IMR-90 (cell line): Measurements from ENCODE around the gene GLDC. TPM values are rescaled to one million over a fixed set of nuclear protein-coding genes. Genes with fewer than 3 reads are reported as not detected.

Experiments used
- ATAC-seq: fragments of 200-7000 bp; cut with Tn5 transposase; 2 replicates; pipeline ENCODE4 v1.9.1; 2020; ENCODE audit warnings: low read depth, mild to moderate bottlenecking, moderate library complexity
- BruUV-seq: library from RNA; stranded (reverse); fragments of 400-500 nt; replicated peaks from 2 replicates; lab custom pipeline; 2021; lab: Mats Ljungman, UMichigan
- CTCF ChIA-PET: fragments of 300-600 bp; formaldehyde crosslinking; extraction: SDS; loops from one replicate; lab custom pipeline; 2021; ENCODE audit warnings: antibody characterized with exemption; lab: Yijun Ruan, JAX
- POLR2A ChIA-PET: fragments of 300-600 bp; sonication (Branson Sonifier 250); formaldehyde crosslinking; loops from one replicate; lab custom pipeline; 2022; ENCODE audit warnings: antibody characterized with exemption; ENCODE audit not compliant: unreplicated experiment; lab: Charles Lee
- DNase-seq: peaks from one replicate; pipeline ENCODE4 v3.0.0; 2013
- H2AFZ ChIP-seq: replicated peaks from 2 replicates; pipeline ENCODE3; 2013; ENCODE audit warnings: low read length, mild to moderate bottlenecking; ENCODE audit not compliant: poor library complexity
- H2AK5ac ChIP-seq: 2 replicates; pipeline ENCODE4 v1.6.1; 2013; ENCODE audit warnings: low read depth, low read length, inconsistent platforms
- H2AK9ac ChIP-seq: replicated peaks from 2 replicates; pipeline ENCODE3; 2013; ENCODE audit warnings: mild to moderate bottlenecking, low read depth, low read length, moderate library complexity; ENCODE audit not compliant: poor library complexity
- H2BK120ac ChIP-seq: 2 replicates; pipeline ENCODE4 v1.6.1; 2013; ENCODE audit warnings: low read depth, low read length, inconsistent platforms
- H2BK15ac ChIP-seq: 3 replicates; pipeline ENCODE4 v1.6.1; 2013; ENCODE audit warnings: low read depth, low read length, inconsistent platforms
- H2BK20ac ChIP-seq: 2 replicates; pipeline ENCODE4 v1.6.1; 2013; ENCODE audit warnings: low read depth, mild to moderate bottlenecking, inconsistent platforms, low read length, moderate library complexity
- H2BK5ac ChIP-seq: 2 replicates; pipeline ENCODE4 v1.6.1; 2013; ENCODE audit warnings: mild to moderate bottlenecking, low read depth, low read length, inconsistent platforms; ENCODE audit not compliant: poor library complexity, severe bottlenecking
- H3K14ac ChIP-seq: replicated peaks from 2 replicates; pipeline ENCODE4 v1.6.1; 2013; ENCODE audit warnings: low read depth, low read length, inconsistent platforms
- H3K18ac ChIP-seq: 2 replicates; pipeline ENCODE4 v1.6.1; 2013; ENCODE audit warnings: low read depth, low read length, control low read depth
- H3K23ac ChIP-seq: 2 replicates; pipeline ENCODE4 v1.6.1; 2013; ENCODE audit warnings: low read depth, low read length, inconsistent platforms
- H3K27ac ChIP-seq: 2 replicates; pipeline ENCODE4 v1.5.1; 2013; ENCODE audit warnings: mild to moderate bottlenecking, control low read depth, low read length; ENCODE audit not compliant: insufficient read depth
- H3K27me3 ChIP-seq: 2 replicates; pipeline ENCODE4 v1.6.1; 2013; ENCODE audit warnings: low read length; ENCODE audit not compliant: control insufficient read depth, insufficient read depth
- H3K36me3 ChIP-seq: 2 replicates; pipeline ENCODE4 v1.6.1; 2013; ENCODE audit warnings: low read length, mixed read lengths; ENCODE audit not compliant: control insufficient read depth, insufficient read depth
- H3K4ac ChIP-seq: 2 replicates; pipeline ENCODE4 v1.6.1; 2013; ENCODE audit warnings: low read depth, low read length, inconsistent platforms
- H3K4me1 ChIP-seq: 2 replicates; pipeline ENCODE4 v1.6.1; 2013; ENCODE audit warnings: low read length, mixed read lengths; ENCODE audit not compliant: control insufficient read depth, insufficient read depth
- H3K4me2 ChIP-seq: 2 replicates; pipeline ENCODE4 v1.6.1; 2013; ENCODE audit warnings: low read depth, mild to moderate bottlenecking, control low read depth, low read length, moderate library complexity
- H3K4me3 ChIP-seq: 2 replicates; pipeline ENCODE4 v1.5.1; 2013; ENCODE audit warnings: low read depth, mild to moderate bottlenecking, control low read depth, low read length, moderate library complexity; ENCODE audit not compliant: insufficient read depth
- H3K56ac ChIP-seq: 2 replicates; pipeline ENCODE4 v1.6.1; 2013; ENCODE audit warnings: low read length, inconsistent platforms; ENCODE audit not compliant: insufficient read depth; ENCODE audit errors: extremely low read depth
- H3K79me1 ChIP-seq, 2 experiments: 2 replicates each; pipeline ENCODE4 v1.6.1; 2013; ENCODE audit warnings: low read length in 2 of 2, inconsistent platforms in 1 of 2, low read depth in 1 of 2
- H3K9ac ChIP-seq: 2 replicates; pipeline ENCODE4 v1.6.1; 2013; ENCODE audit warnings: low read depth, low read length, control low read depth
- H3K9me1 ChIP-seq: 2 replicates; pipeline ENCODE4 v1.6.1; 2013; ENCODE audit warnings: low read length, inconsistent platforms; ENCODE audit not compliant: insufficient read depth
- H3K9me3 ChIP-seq: 2 replicates; pipeline ENCODE4 v1.6.1; 2013; ENCODE audit warnings: low read length; ENCODE audit not compliant: control insufficient read depth, insufficient read depth
- H4K20me1 ChIP-seq: 2 replicates; pipeline ENCODE4 v1.6.1; 2013; ENCODE audit warnings: low read length, inconsistent platforms; ENCODE audit not compliant: insufficient read depth
- H4K5ac ChIP-seq: 2 replicates; pipeline ENCODE4 v1.6.1; 2013; ENCODE audit warnings: mild to moderate bottlenecking, low read depth, low read length, control low read depth
- H4K8ac ChIP-seq, 2 experiments: 2 replicates each; pipeline ENCODE4 v1.6.1; 2013; ENCODE audit warnings: low read depth in 2 of 2, low read length in 2 of 2, control low read depth in 1 of 2, inconsistent platforms in 1 of 2
- H4K91ac ChIP-seq: 2 replicates; pipeline ENCODE4 v1.6.1; 2013; ENCODE audit warnings: low read depth, low read length, inconsistent platforms; ENCODE audit not compliant: insufficient read depth
- BHLHE40 ChIP-seq: fragments of 150-350 bp; IDR thresholded peaks from 2 replicates; pipeline ENCODE4 v1.6.1; 2016; ENCODE audit warnings: mild to moderate bottlenecking, low read depth, low read length
- CEBPB ChIP-seq: IDR thresholded peaks from 2 replicates; pipeline ENCODE4 v1.6.1; 2012; ENCODE audit warnings: low read depth, low read length, improper control_type of control experiment
- ELK1 ChIP-seq: fragments of 150-350 bp; IDR thresholded peaks from 2 replicates; pipeline ENCODE4 v1.6.1; 2016; ENCODE audit warnings: low read depth, mild to moderate bottlenecking, low read length, moderate library complexity, borderline replicate concordance
- FOS ChIP-seq: fragments of 150-350 bp; IDR thresholded peaks from 2 replicates; pipeline ENCODE4 v1.6.1; 2016; ENCODE audit warnings: low read depth, low read length
- MAFK ChIP-seq: IDR thresholded peaks from 2 replicates; pipeline ENCODE4 v1.6.1; 2012; ENCODE audit warnings: low read depth, low read length, improper control_type of control experiment
- MAZ ChIP-seq: IDR thresholded peaks from 2 replicates; pipeline ENCODE4 v1.6.1; 2012; ENCODE audit warnings: low read depth, mild to moderate bottlenecking, low read length, improper control_type of control experiment, moderate library complexity, borderline replicate concordance
- MXI1 ChIP-seq: IDR thresholded peaks from 2 replicates; pipeline ENCODE4 v1.6.1; 2012; ENCODE audit warnings: low read depth, mild to moderate bottlenecking, low read length, moderate library complexity, borderline replicate concordance
- NFE2L2 ChIP-seq: fragments of 150-350 bp; IDR thresholded peaks from 2 replicates; pipeline ENCODE4 v1.6.1; 2016; ENCODE audit warnings: low read depth, mild to moderate bottlenecking, low read length
- POLR2A ChIP-seq: IDR thresholded peaks from 2 replicates; pipeline ENCODE4 v1.6.1; 2012; ENCODE audit warnings: mild to moderate bottlenecking, low read depth, low read length
- RAD21 ChIP-seq: IDR thresholded peaks from 2 replicates; pipeline ENCODE4 v1.6.1; 2012; ENCODE audit warnings: low read length, improper control_type of control experiment
- RCOR1 ChIP-seq: IDR thresholded peaks from 2 replicates; pipeline ENCODE4 v1.6.1; 2012; ENCODE audit warnings: mild to moderate bottlenecking, low read length, improper control_type of control experiment; ENCODE audit not compliant: insufficient replicate concordance
- RFX5 ChIP-seq: IDR thresholded peaks from 2 replicates; pipeline ENCODE4 v1.8.0; 2012; ENCODE audit warnings: low read depth, mild to moderate bottlenecking, low read length, moderate library complexity
- SMC3 ChIP-seq: fragments of 150-350 bp; IDR thresholded peaks from 2 replicates; pipeline ENCODE4 v1.6.1; 2016; ENCODE audit warnings: low read depth, mild to moderate bottlenecking, antibody characterized with exemption, low read length, moderate library complexity
- WGBS, 2 experiments: methylation state at CpG; one replicate each; pipeline versions ENCODE4 v1.1.5 to v1.1.7; 2013; ENCODE audit warnings: missing lambda C conversion rate in 2 of 2; ENCODE audit not compliant: insufficient read length in 1 of 2; ENCODE audit errors: extremely low coverage in 2 of 2; 5-methylcytosine and 5-hydroxymethylcytosine counted together
- dilution Hi-C: fragments of 300-500 bp; cut with HindIII; formaldehyde crosslinking; loops from one replicate; pipeline ENCODE4 v1.14.3; 2018; ENCODE audit warnings: low sequenced_read_pairs; ENCODE audit not compliant: unreplicated experiment
- in situ Hi-C: fragments of 300-500 bp; cut with MboI; formaldehyde crosslinking; loops from 3 replicates; pipeline ENCODE4 v1.14.3; 2019; ENCODE audit warnings: low sequenced_read_pairs, inconsistent platforms, mixed read lengths
- intact Hi-C: fragments of 100-400 bp; cut with micrococcal nuclease; formaldehyde crosslinking; loops from 2 replicates; pipeline ENCODE4 v1.10.0; 2022
- polyA plus RNA-seq, 3 experiments: library from polyadenylated mRNA; depleted of rRNA; stranded (reverse); fragments of >200 nt; gene quantifications; 2 replicates each; pipeline ENCODE4 v1.2.3, GENCODE V29; 2012; ENCODE audit warnings: low replicate concordance in 1 of 3
- total RNA-seq: library from RNA; depleted of rRNA; stranded (reverse); fragments of >200 nt; gene quantifications from 2 replicates; pipeline ENCODE4 v1.2.3, GENCODE V29; 2012
- TF ChIP-seq, protein P1 (sequence below): conservative IDR thresholded peaks from 2 replicates; pipeline ENCODE4 v1.5.1; 2012; ENCODE audit warnings: mild to moderate bottlenecking, low read depth, low read length, improper control_type of control experiment

The GLDC gene
- total and polyA plus RNA-seq, 2 of the 4 experiments (the other 2 are of a cell fraction), result 0.36 to 0.50 TPM

- intact Hi-C loops, result no loop called here
- Histone ChIP-seq H2BK120ac (no peak overlapping the region), H3K9me3 (no peaks in the 10 kb centered on the region), H3K18ac (no peak overlapping the region), H4K8ac (no peak overlapping the region), H3K56ac (no peak overlapping the region), H4K91ac (no peak overlapping the region), H4K20me1 (no peaks in the 10 kb centered on the region), H4K5ac (no peak overlapping the region), H3K79me1 (peaks cover 9 to 18% of the 10 kb centered on the region in 2 experiments), H3K23ac (peak overlapping the region; percentile 27; the same call in 1 of the 2 replicates), H3K27me3 (no peaks in the 10 kb centered on the region), H2AK5ac (no peak overlapping the region), H2BK15ac (no peak overlapping the region), H3K9me1 (peaks cover 3% of the 10 kb centered on the region; the same call in 1 of the 2 replicates), H2AK9ac (no peak overlapping the region), H2BK20ac (no peak overlapping the region), H3K4me2 (no peak overlapping the region), H3K4ac (no peak overlapping the region), H3K9ac (no peak overlapping the region), H3K27ac (no peak overlapping the region), H3K4me1 (peaks cover 3% of the 10 kb centered on the region; the same call in 1 of the 2 replicates), H3K36me3 (peaks cover 18% of the 10 kb centered on the region), H2BK5ac (peak overlapping the region; percentile 58), H2AFZ (no peak overlapping the region), H3K4me3 (no peak overlapping the region), H3K14ac (no peak overlapping the region)
- no peak for TF ChIP-seq MAZ
- TF ChIP-seq MAFK, result no peak
- TF ChIP-seq SMC3, result no peak
- no peak for TF ChIP-seq FOS
- TF ChIP-seq POLR2A, result no peak
- TF ChIP-seq BHLHE40, result no peak
- no peak for TF ChIP-seq MXI1
- no peak for TF ChIP-seq ELK1
- TF ChIP-seq NFE2L2, result no peak
- TF ChIP-seq CEBPB, result no peak
- TF ChIP-seq, protein P1, sequence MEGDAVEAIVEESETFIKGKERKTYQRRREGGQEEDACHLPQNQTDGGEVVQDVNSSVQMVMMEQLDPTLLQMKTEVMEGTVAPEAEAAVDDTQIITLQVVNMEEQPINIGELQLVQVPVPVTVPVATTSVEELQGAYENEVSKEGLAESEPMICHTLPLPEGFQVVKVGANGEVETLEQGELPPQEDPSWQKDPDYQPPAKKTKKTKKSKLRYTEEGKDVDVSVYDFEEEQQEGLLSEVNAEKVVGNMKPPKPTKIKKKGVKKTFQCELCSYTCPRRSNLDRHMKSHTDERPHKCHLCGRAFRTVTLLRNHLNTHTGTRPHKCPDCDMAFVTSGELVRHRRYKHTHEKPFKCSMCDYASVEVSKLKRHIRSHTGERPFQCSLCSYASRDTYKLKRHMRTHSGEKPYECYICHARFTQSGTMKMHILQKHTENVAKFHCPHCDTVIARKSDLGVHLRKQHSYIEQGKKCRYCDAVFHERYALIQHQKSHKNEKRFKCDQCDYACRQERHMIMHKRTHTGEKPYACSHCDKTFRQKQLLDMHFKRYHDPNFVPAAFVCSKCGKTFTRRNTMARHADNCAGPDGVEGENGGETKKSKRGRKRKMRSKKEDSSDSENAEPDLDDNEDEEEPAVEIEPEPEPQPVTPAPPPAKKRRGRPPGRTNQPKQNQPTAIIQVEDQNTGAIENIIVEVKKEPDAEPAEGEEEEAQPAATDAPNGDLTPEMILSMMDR, result no peak
- no peak for TF ChIP-seq RCOR1
- no peak for TF ChIP-seq RFX5
- no peak for TF ChIP-seq RAD21
- dilution Hi-C loops, result no loop called here
- CTCF ChIA-PET, result interaction anchor here (0.6 kb wide), 1 partner anchor 27 kb away, joined by 3 read pairs; no protein-coding TSS in a partner anchor
- BruUV-seq, result no TSS peak
- POLR2A ChIA-PET, result no interaction called here
- in situ Hi-C loops, result no loop called here
- no CpG with 5 or more reads among the region's 2 CpGs for WGBS, 2 experiments
- ATAC-seq, result no peak
- peak; percentile 48 for DNase-seq
Observed at GRCh38 chr9:6506571-6506970, 139.0 kb downstream of the GLDC start.
